HG03025 (cell line): ENCODE measurements around the gene SLC23A2.

Experiments
- ATAC-seq: cut with Tn5 transposase; IDR thresholded peaks from one replicate; pipeline ENCODE4 v1.9.1; 2021; ENCODE audit warnings: mild to moderate bottlenecking, moderate library complexity; ENCODE audit not compliant: unreplicated experiment, low FRiP score

The SLC23A2 gene

GRCh38 chr20:4971064-4971463, 30.2 kb downstream of the SLC23A2 start:
- ATAC-seq, result no peak

DNA sequence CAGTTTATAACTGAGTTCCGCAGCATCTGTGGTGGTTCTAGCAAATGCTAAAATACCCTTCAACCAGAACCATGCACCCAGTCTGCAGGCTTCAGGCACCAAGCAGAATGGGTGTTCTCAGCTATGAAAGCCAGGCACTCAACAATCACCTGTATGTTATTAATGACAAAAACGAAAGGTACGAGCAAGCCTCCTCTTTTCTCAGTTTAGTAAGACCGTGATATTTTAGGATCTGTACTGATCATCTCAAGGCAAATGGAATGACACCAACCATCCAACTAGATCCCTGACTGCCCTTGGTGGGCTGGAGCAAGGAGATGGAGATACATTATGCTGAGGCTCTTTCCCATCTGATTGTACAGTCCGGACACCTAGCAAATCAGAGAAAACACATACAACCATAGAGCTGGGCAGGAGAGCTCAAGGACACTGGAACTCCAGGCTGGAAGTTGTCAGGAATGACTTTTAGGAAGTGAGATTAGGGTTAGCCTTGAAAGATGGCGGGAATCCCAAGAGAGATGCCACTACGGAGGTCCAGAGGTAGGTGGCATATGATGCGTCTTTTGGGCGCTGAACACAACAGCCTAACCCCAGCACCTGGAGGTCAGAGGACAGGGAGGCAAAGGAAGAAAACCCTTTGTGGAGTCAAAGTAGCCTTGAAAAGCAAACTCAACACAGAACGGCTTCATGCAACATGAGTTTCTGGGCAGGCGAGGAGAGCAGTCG, 33.4 kb downstream of the SLC23A2 start:
- ATAC-seq, result no peak

DNA sequence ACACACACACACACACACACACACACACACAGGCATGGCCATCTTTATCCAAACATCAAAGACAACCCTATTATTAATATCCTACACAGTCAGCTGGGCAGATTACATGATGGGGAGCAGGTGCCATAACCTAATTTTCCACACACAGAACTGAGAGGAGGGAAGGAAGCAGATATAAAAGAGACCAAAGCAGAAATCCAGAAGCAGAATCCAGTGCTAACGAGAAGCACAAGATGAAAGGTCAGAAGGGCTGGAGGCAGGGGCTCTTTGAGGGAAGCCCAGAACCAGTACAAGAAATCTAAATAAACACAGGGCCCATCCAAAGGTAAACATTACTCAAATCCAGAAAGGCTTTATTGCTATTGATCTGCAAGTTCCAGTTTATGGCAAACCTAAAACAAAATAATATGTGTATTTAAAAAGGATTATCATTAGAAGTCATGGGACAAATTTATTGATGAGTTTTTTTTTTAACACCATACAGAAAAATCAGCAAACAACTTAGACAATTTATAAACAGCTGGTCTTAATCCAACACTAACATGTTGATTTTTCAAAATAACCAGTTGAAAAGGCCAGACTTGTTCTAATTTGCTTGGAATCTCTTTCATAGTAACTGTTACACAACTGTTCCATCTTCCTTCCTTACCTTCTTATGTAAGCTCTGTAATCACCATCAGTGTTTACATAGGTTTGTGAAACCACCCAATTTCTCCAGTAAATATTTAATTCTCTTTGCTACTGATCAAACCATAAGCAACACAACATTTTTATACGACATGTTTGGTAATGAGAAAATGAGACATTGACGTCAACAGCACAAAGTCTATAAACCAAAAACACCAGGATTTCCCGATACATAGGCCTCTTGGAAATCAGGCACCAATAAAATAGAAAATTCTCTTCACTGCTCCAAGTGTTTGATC, 34.2 kb downstream of the SLC23A2 start:
- no peak for ATAC-seq

DNA sequence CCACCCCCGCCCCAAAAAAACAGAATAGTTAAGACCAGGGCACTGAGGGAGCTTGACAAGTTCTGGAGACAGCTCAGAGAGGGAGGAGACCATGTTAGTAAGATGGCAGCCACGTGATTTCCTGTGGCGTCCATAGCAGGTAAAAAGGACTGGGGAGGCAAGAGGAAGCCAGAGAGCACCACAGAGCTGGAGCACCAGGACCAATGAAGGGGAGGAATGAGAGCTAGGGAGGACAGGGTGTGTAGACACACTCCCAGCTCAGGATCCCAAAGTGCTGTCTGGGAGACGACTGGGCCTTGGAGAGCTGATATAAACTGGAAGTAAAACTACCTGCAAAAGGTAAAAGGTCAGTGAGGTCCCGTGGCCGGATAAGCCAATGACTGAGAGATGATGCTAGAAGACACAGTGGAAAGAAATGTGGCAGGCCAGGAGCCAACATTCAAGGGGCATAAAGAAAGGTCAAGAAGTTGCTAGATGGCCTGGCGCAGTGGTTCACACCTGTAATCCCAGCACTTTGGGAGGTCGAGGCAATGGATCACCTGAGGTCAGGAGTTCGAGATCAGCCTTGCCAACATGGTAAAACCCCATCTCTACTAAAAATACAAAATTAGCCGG, 39.0 kb downstream of the SLC23A2 start:
- no peak for ATAC-seq

DNA sequence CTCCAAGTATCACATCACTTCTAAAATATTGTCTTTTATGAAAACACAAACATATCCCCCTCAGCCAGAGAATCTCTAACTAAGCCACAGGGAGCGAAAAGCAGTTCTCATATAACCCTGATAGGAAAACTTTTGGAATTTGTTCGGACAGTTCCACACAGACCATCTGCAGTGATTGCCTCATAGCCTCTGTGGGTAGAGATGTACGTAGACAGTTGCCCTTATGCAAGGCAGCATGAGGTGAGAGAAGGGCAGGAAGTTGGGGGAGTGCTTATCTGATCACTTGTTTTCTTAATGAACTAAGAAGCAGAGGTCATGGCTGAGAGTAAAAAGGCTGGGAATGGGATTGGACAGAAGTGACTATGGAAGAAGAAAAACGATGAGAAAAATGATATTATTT, 39.6 kb downstream of the SLC23A2 start:
- no peak for ATAC-seq

GRCh38 chr20:4959592-4959991, 41.7 kb downstream of the SLC23A2 start:
- no peak for ATAC-seq

GRCh38 chr20:4957939-4958362, 43.4 kb downstream of the SLC23A2 start:
- no peak for ATAC-seq

- ATAC-seq, result no peak
Measured at GRCh38 chr20:4957187-4957586, 44.1 kb downstream of the SLC23A2 start.

GRCh38 chr20:4956200-4956810, 45.0 kb downstream of the SLC23A2 start:
- ATAC-seq, result no peak

DNA sequence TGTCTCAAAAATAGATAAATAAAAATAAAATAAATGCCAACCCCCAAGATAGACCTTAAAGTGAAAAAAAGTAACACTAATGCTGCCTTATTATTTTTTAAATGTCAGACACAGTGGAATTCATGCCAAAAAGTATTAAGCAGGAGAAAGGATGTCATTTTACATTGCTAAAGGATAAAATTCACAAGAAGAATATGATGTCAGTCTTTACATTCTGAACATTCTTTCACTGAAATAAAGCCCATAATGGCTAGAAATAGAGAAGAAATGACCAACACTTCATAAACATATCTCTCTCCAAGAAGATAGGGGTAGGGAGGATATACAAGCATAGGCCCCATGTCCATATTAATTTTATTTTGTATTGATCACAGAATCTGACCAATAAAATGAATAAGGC, 47.4 kb downstream of the SLC23A2 start:
- ATAC-seq, result no peak

GRCh38 chr20:4952229-4952628, 49.1 kb downstream of the SLC23A2 start:
- ATAC-seq, result no peak

DNA sequence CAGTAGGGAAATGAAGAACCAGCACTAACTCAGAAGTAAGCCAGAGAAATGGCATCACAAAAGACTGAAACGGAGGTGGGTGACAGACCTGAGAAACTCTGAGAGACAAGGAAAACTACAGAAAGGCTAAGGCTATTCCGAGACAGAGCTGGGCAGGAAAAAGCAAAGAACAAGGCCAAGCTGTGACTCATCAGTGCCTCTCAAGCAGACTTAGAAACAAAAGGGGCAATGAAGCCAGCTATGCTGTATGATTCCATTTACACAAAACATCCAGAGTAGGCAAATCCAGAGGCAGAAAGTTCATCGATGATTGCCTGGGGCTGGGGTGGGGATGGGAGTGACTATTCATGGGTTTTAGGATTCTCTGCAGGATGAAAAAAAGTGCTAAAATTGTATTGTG, 50.0 kb downstream of the SLC23A2 start:
- ATAC-seq, result no peak

- ATAC-seq, result no peak
Measured at GRCh38 chr20:4950841-4951240, 50.5 kb downstream of the SLC23A2 start.

GRCh38 chr20:4950437-4950836, 50.9 kb downstream of the SLC23A2 start:
- ATAC-seq, result no peak

DNA sequence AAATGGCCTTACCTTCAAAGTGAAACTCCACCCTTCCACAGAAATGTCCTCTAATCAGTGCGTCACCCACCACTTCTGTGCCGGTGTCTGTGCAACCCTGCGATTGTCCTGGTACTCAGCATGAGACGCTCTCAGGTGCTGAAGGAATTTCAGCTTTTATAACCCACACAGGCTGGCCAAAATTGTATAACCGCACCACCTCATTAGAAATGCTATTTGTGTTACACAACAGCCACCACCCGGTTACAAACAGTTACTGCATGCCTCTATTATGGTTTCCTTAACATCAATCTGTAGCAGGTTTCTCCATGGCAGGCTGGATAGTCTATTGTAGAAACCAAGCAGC, 51.5 kb downstream of the SLC23A2 start:
- no peak for ATAC-seq

DNA sequence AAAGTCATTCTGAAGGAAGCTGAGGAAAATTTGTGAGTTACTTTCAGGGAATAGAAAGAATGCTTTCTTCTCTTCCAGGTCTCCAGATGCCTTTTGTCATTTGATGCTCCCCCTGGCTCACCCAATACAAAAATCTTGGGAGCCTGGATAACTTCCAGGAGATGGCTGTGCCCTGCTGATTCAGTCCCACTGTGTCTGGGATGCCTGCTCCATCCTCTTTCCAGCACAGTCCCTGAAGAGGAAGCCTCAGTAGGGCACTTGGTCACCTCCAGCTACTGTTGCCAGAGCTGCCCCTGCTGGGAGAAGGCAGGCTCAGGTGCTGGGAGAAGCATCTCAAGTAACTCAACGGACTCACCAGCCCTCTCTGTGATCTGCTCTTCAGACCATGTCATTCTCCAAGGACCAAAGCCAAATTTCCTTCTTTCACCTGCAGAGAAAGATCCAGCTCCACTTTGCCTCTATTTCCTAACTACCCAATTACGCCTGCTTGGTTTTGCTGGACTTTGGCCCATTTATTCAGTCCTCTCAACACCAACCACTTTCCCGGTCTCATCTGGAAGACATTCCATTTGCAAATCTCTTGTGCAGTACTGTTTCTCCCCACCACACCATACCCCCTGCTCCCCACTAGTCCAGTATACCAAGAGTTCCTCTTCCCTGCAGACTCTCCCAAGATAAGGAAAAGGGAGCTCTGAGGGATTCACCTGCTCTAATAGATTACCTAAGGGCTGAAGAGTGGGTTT, 53.3 kb downstream of the SLC23A2 start:
- ATAC-seq, result no peak

DNA sequence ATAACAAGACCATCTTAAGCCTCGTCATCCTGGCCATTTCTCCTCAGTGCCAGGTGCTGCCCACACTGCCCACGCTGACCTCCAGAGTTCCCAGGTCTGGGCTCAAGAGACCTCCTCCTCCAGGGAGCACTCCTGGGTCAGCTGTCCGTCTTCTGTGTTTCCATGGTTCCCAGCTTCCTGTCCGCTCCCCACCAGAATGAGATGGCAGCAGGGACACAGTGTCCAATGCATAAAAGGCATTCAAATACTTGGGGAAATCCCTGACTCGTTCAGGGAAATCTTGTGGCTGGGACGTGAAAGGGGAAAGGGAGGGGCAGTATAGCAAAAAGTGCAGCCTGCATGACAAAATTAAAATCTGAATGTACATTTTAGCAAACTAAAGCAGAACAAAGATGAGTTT, 54.3 kb downstream of the SLC23A2 start:
- no peak for ATAC-seq

DNA sequence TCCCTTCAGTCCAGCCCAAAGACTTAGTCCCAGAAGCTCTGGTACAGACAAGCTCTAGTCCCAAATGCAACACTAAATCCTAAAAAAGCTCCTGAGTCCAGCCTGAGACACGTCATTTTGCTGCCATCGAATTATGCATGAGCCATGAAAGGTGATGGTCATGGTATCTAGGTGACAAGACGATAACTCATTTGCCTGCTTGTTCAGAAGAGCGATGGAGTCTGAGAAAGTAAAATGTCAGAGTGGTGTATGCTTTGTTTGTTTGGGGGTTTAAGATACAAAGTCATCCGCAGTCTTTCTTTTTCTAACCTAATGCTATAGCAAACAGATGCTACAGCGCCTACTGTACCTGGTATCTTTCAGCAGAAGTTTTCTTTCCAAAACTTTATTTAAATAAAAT, 54.7 kb downstream of the SLC23A2 start:
- ATAC-seq, result no peak

- ATAC-seq, result no peak
Measured at GRCh38 chr20:4944518-4945313, 56.6 kb downstream of the SLC23A2 start.

- ATAC-seq, result no peak
Measured at GRCh38 chr20:4942331-4942730, 59.0 kb downstream of the SLC23A2 start.
